Umbilical cord (tissue), 2 donors: ENCODE results near the gene DYRK1A. TPM values are rescaled to one million over a fixed set of nuclear protein-coding genes. Genes with fewer than 3 reads are reported as not detected.
A peak's percentile ranks its signal among the peaks of the same experiment; 100 is the strongest.
"Not testable (repeated sequence)": the region's sequence is repeated elsewhere in the genome, so short reads cannot be mapped to it uniquely, and the experiment has no call there.

Source experiments
- DNase-seq: peaks from one replicate; pipeline ENCODE4 v3.0.0-alpha.2; 2015; ENCODE audit warnings: low spot score
- total RNA-seq: library from RNA; depleted of rRNA; stranded (reverse); fragments of >200 nt; gene quantifications from one replicate; pipeline ENCODE4 v1.2.3, GENCODE V29; 2014; ENCODE audit warnings: low replicate concordance; ENCODE audit not compliant: insufficient read depth

Gene DYRK1A
- total RNA-seq, 1 donor from 2014 or later, result 65.5 TPM

DNA sequence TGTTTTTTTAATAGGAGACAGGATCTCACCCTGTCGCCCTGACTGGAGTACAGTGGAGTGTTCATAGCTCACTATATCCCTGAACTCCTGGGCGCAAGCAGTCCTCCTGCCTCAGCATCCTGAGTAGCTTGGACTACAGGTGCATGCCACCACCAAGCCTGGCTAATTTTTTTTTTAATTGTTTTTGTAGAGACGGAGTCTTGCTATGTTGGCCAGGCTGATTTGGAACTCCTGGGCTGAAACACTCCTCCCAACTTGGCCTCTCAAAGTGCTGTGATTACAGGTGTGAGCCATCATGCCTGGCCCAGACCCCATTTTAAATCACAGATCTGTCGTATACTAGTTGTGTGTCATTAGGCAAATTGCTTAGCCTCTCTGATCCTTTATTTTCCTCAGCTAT lies 161.1 kb downstream of the DYRK1A start:
- no peak for DNase-seq

DNA sequence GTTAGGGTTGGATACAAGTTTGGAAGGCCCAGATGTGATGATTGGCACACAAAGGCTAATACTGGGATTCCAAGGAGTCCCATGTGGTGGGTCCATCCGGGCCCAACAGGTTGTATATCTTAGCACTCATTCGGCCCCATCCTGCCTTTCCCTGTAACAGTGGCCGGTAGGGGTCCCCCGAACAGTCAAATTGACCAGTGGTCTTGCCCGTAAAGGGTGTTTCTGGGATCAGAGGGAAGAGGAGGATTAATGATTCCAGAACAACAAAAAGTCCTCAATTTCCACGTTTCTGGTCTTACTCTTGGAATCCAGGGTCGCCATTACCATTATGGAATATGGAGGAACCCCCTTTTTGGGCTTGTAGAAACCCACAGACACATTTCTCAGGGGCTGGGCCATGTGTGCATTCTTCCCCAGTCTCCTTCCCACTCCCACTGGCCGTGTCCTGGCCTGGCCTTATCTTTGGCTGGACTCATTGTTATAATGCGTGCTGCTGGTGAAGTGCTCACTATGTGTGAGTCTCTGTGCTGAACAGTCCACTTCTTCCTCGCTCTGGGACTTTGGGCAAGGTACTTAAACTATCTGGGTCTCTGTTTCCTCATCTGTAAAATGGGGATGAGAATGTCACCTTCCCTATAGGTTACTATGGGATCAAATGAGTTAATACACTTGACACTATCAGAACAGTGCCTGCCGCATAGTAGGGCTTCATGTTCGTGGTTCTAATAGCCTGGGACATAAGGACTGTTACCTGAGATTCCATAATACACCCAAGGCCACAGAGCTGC lies 161.8 kb downstream of the DYRK1A start:
- DNase-seq, result no peak

DNA sequence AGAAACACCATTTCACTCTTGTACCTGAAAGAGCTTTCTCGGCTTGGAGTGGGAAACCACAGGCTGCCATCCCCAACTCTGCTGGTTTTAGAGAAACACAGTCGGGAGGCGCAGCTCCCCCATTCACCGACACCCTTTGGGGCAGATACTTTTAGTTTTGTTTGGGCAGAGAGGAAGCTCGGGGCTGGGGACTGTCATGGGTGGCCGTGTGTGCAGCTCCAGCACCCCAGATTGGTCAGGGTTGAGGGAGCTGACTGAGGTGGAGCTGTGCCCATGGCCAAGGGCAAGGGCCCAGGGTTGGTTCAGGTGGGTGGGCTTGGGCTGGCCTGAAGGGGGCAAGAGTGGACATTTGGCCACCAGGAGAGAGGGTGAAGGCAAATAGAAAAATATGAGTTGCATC lies 163.1 kb downstream of the DYRK1A start:
- DNase-seq, result no peak

DNA sequence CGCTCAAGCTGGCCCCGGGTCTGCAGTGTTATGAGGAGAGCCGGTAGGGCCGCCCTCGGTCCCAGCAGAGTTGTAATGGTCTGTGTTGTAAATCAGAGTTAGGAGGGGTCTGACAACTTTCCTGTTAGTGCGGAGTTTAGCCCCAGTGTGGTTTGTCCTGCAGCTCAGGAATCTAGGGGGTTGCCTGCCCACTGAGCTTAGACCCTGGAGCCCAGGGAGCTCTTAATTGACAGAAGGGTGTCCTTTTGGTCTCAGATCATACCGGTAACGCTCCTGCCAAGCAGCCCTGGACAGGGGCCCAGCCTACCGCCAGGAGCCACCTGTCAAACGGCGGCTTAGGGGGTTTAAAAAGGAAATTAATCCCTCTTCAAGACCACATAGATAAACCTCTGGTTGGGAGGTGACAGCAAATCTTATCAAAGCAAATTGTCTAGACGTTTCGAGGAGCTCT lies 164.4 kb downstream of the DYRK1A start:
- no peak for DNase-seq

DNA sequence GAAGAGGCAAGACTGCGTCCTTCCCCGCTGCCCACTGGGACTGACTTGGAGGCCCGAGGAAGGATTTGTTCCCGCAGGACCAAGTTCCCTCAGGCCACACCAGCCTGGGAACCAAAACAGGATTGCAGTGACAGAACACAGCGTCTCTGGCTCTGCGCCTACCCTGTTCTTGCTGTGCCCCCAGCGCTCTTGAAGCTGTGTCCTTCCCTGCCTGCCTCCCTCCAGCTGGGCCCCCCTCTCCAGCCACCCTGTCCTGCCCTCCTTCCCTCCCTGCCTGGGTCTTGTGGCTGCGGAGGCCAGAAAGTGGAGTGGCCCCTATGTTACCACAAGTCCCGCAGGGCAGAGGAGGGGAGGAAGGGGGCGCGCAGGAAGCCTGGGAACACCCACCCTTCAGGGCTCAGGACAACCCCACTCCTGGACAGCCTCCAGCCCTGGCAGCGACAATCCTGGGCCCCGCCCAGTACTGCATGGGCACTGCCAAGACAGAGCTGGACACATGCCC lies 164.9 kb downstream of the DYRK1A start:
- no peak for DNase-seq

DNA sequence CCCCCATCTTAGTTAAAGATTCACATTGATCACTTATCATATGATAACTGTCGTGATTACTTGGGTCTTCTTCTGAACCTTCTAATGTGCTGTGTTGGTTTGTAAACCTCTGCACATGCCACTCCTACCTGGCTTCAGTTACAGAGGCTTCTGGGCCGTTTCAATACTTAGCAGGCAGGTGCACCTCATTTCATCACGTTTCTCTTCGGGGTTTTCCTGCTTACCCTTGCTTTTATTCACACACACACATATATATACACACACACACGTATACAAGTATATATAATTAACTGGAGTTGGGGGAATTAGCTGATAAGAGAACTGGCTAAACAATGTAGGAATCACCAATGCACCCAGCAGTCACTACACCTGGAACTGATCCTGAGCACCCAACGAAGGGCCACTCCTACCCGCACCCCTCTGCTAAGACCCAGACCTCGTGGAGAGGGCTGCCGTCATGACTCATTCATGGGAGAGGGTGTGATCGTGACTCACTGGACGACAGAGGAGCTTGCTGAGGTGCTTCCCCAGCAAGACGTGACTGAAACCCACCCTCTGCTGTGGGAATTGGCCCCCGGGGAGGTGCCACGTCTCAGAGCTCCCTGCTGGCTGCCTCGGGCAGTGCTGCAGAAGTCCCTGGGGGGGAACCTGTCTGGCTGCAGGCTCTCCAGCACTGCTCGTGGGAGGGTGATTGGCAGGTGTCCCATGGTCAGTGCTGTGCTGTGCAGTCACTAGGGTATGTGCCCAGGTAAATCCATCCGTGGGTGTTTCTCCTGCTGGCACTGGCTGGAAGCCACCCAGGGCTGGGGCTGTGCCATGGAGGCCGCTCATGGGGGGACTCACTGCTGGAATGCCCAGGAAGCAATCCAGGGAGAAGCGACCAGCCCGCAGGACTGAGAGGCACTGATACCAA lies 166.6 kb downstream of the DYRK1A start:
- DNase-seq, result no peak

DNA sequence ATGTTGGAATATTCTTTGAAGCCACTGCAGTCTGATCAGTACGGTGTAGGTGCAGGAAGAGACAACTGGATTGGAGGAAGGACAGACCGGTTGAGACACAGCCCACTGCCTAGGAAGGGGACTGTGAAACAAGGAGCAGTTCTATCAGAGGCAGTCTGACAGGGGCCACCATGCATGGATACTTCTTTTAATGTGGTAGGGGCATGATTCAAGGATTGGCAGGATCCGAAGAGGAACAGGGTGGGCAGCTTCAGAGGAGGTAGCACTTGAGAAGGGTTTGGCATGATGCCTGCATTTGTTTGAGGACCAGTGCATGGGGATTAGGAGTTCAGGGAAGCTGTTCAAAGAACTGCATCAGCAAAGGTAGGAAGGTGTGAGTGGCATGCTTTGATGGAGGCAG lies 167.9 kb downstream of the DYRK1A start:
- no peak for DNase-seq

DNA sequence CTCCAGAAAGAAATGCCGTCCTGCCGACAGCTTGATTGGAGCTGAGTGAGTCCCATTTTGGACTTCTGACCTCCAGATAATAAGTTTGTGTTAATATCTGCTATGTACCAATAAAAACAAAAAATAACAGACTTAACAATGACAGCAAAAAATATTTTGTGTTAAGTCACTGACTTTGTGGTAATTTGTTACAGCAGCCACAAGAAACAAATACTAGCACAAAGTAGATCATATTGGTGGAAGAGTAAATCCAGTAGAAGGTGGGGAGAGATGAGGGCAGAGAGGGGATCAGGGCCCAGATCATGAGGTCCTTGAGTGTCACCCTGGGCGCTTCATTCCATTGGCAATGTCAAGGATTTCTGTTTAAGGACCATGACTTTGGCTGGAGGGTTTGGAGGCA lies 168.6 kb downstream of the DYRK1A start:
- no peak for DNase-seq

DNA sequence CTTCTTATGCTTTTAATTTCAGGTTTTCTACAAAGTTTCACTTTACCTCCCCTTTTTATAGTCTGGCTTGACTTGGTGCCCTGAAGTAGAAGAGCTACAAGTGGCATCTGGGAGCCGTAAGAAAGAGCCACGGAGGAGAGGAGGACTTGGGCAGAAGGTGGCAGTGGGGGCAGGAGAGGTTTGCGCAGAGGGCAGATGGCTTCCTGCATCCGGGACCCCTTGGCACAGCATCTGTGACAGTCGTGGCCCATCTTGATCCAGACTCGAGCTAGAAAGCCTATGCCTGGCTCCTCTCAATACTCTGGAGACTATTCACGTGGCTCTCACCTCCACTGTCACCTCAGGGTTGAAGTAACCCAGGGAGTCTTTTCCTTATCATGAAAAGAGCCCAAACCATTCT lies 169.1 kb downstream of the DYRK1A start:
- DNase-seq, result no peak

DNA sequence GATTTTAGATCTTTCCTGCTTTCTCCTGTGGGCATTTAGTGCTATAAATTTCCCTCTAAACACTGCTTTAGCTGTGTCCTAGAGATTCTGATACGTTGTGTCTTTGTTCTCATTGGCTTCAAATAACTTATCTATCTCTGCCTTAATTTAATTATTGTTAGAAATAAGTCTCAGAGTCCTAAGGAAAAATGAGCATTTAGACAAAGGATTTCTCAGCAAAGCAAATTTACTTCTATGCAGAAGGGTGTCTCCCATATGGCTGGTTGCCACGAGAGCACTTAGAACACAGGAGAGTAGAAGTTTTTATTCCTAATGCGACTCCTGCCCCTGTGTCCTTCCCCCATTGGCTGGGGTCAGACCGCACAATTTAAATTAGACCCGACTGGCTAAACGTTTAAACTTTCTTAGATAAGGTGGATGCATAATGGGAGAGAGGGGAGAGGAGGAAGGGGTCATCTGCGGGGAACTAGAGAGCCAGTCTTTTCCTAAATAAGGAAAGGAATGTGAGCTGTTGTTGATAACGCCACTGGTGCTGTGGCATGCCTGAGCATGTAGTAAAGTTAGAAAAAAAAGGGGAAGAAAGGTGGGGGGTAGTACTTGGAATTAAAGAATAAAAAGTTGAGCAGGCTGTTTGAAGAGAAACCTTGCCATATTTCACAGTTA lies 170.2 kb downstream of the DYRK1A start:
- no peak for DNase-seq

DNA sequence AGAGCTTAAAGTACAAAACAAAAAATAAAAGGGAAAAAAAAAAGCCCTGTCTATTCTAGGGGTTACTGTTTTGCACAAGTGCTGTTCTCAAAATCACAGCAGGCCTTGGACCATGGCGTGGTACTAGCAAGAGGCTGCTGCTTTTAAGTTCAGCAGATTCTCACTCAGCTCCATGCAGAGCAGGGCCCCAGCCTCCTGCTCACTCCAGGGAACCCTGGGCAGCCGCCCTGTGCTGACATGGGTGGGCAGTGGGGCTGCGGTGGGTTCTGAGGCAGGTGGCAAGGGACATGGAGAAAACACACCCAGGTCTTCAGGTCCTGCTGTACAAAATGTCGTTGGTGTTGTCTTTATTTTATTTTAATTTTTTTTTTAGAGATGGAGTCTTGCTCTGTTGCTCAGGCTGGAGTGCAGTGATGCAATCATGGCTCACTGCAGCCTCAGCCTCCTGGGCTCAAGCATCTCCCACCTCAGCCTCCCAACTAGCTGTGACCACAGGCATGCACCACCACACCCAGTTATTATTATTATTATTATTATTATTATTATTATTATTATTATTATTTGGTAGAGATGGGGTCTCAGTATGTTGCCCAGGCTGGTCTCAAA lies 170.9 kb downstream of the DYRK1A start:
- DNase-seq, result no peak

DNA sequence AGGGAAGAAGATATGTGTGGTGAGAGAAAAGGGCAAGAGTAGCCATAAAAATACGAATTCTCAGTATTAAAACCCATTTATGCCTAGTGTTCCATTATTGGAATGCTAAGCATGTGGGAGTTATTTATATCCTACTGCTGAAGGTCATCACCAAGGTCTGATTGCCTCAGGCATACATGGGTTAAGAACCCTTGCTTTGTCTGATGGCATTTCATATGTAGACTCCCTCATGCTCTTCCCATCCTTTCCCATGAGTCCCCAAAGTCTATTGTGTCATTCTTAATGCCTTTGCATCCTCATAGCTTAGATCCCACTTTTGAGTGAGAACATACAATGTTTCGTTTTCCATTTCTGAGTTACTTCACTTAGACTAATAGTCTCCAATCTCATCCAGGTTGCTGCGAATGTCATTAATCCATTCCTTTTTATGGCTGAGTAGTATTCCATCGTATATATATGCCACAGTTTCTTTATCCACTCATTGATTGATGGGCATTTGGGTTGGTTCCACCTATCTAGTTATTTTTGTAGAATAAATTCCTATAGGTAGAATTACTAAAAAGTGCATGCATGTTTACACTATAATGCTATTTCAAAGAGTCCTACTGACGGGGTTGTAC lies 172.5 kb downstream of the DYRK1A start:
- DNase-seq, result no peak

DNA sequence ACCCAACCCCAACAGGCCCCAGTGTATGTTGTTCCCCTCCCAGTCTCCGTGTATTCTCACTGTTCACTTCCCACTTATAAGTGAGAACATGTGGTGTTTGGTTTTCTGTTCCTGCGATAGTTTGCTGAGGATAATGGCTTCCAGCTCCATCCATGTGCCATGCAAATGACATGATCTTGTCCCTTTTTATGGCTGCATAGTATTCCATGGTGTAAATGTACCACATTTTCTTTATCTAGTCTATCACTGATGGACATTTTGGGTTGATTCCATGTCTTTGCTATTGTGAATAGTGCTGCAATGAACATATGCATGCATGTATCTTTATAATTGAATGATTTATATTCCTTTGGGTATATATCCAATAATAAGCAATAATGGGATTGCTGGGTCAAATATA lies 174.6 kb downstream of the DYRK1A start:
- not testable (repeated sequence) for DNase-seq

DNA sequence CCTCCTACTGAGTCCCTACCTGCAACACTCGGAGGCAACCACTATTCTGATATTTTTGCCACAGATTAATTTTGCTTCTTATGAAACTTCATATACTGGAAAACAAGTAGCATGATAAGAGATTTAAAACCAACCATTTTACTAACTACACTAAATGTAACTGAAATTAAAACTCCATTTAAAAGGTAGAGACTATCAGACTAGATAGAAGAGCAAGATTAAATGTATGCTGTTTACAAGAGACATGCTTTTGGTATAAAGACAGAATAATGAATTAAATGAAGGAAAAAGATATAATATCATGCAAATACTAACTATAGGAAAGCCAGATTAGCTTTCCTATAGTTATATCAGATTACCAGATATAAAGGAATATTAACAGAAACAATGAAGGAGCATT lies 175.9 kb downstream of the DYRK1A start:
- no peak for DNase-seq

DNA sequence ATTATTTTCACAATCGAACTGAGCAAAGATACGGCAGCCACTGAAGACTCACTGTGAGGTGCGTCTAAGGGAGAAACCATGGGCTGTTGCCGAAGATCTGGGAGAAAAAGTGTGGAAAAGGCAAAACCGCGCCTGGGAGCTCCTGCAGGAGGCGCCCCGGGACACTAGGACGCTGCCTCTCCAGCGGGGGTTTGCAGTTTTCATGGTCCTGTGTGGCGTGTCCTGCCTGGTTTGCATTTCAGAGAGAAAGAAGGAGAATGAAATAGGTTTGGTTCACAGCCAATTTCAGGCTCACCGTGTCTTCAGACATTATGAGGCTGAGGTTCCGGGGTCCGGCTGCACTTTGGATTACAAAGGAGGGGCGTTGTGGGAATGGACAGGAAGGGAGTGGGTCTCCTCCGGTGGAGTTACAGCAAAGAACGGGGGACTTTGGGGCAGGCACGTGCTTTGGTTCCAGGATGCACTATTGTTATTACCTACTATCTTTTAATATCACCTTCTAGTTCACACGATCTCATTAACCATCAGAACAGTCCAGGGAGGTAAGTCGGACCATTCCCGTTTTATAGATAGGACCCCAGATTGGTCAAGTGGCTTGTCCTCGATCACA lies 179.8 kb downstream of the DYRK1A start:
- no peak for DNase-seq

DNA sequence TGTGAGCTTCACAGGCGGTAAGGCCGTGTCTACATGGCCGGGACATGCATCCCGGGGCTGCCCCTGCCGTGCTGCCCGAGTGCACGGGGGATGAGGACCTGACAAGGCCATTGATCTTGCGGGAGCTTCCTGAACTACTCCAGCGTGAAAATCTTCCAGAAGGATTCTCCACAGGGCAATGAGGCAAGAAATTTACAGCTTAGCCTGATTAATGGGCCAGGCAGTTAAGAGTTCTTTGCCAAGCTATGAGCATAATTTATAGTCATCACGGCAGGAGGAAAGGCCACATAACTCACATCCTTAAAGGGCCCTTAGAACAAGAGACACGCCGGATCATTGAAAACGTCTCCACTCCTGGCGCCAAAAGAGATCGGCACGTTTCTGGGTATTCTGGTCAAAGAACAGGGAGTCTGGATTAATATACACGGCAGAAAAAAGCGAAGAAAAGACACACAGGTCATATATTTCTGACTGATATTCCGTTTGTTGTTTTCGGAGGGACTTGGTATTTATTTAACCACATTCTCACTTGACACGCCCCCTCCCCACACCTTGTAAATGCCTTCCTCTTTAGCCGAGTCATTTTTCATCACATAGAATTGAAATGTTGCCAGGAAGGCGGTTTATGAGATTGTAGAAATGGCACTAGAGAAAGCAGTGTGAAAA lies 180.5 kb downstream of the DYRK1A start:
- peak; percentile 49 for DNase-seq

DNA sequence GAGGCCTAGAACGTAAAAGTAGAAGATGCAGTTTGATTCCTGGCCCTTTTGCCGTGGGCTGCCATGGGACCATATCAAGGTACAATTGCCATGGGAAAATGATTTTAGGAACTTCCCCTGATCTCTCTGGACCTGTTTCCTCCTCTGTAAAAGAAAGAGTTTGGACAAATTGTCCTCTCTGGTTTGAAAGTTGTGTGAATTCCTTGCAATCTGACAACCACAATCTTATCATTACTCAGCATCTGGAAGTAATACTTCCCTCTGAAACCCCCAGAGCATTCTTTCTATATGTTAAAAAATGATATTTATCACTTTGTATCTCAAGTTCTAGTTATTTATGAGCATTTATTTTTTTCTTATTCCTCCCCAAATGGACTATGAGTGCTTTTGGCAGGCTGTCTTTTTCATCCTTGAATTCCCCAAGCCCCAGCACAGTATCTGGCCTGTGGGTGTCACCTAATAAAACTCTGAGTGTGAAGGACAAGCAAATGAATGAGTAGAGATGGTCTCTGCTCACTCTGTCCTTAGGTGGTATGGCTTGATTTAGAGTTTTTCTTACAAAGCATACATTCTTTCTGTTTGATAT lies 181.1 kb downstream of the DYRK1A start:
- DNase-seq, result no peak

DNA sequence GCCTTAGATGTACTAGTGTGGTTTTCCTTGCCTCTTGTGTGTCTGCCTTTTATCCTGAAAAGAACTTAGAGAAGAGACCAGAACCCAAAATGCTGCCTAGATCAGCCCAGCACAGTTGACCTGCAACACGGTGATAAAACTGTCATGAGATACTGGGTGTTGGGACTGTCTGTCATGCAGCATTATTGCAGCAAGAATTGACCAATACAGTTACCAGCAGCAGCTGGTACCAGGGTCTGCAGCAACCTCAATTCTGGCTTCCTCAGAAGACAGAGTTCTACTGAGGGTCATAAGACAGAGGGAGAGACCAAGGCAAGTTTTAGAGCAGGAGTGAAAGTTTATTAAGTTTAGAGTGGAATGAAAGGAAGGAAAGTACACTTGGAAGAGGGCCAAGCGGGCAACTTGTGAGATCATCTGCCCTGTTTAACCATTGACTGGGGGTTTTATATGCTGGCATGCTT lies 182.0 kb downstream of the DYRK1A start:
- no peak for DNase-seq

DNA sequence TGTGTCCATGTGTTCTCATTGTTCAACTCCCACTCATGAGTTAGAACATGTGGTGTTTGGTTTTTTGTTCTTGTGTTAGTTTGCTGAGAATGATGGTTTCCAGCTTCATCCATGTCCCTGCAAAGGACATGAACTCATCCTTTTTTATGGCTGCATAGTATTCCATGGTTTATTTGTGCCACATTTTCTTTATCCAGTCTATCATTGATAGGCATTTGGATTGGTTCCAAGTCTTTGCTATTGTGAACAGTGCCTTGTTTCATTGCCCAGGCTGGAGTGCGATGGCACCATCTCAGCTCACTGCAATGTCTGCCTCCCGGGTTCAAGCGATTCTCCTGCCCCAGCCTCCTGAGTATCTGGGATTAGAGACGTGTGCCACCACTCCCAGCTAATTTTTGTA lies 183.2 kb downstream of the DYRK1A start:
- not testable (repeated sequence) for DNase-seq

DNA sequence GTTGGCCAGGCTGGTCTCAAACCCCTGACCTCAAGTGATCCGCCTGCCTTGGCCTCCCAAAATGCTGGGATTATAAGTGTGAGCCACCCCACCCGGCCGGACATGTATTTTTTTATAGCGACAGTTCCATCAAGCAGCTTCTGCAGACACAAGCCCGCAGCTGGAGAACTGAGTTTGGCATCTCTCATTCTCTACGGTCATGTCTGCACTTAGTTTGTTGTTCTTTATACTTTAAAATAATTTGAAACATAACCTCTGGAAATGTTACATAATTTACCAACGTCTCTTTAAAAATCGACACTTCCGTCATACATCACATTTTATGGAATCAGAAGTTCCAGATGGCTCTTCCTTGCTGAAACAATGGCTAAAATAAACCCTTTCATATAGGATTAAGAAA lies 183.6 kb downstream of the DYRK1A start:
- no peak for DNase-seq
